GM19372 (cell line): ENCODE results near the gene IGFALS.
"Not testable (repeated sequence)": the region's sequence is repeated elsewhere in the genome, so short reads cannot be mapped to it uniquely, and the experiment has no call there.

Source experiments
- ATAC-seq: cut with Tn5 transposase; IDR thresholded peaks from one replicate; pipeline ENCODE4 v1.9.1; 2021; ENCODE audit warnings: mild to moderate bottlenecking, low read depth, moderate library complexity; ENCODE audit not compliant: unreplicated experiment

Gene IGFALS

GRCh38 chr16:1818204-1818872, 24.8 kb upstream of the IGFALS start:
- ATAC-seq: no peak

- ATAC-seq: no peak
Observed at GRCh38 chr16:1817716-1818115, 24.2 kb upstream of the IGFALS start.

GRCh38 chr16:1817276-1817589, 23.7 kb upstream of the IGFALS start:
- no peak for ATAC-seq

- no peak for ATAC-seq
Observed at GRCh38 chr16:1816396-1817275, 23.1 kb upstream of the IGFALS start.

- ATAC-seq: no peak
Observed at GRCh38 chr16:1815461-1815860, 22.0 kb upstream of the IGFALS start.

- no peak for ATAC-seq
Observed at GRCh38 chr16:1812732-1813163, 19.2 kb upstream of the IGFALS start.

GRCh38 chr16:1810536-1810935, 17.0 kb upstream of the IGFALS start:
- ATAC-seq: no peak

GRCh38 chr16:1810106-1810505, 16.6 kb upstream of the IGFALS start:
- no peak for ATAC-seq

GRCh38 chr16:1809281-1809801, 15.8 kb upstream of the IGFALS start:
- ATAC-seq: no peak

- ATAC-seq: no peak
Observed at GRCh38 chr16:1808691-1809090, 15.2 kb upstream of the IGFALS start.

- no peak for ATAC-seq
Observed at GRCh38 chr16:1807626-1808025, 14.1 kb upstream of the IGFALS start.

GRCh38 chr16:1800701-1801100, 7.2 kb upstream of the IGFALS start:
- no peak for ATAC-seq

GRCh38 chr16:1799263-1799662, 5.8 kb upstream of the IGFALS start:
- not testable (repeated sequence) for ATAC-seq

- no peak for ATAC-seq
Observed at GRCh38 chr16:1794908-1795666, 1.6 kb upstream of the IGFALS start.

- no peak for ATAC-seq
Observed at GRCh38 chr16:1794221-1794871, 841 bp upstream of the IGFALS start.

GRCh38 chr16:1792836-1793577, 498 bp downstream of the IGFALS start:
- no peak for ATAC-seq

- no peak for ATAC-seq
Observed at GRCh38 chr16:1791943-1792812, 1.3 kb downstream of the IGFALS start.

GRCh38 chr16:1791256-1791942, 2.1 kb downstream of the IGFALS start:
- ATAC-seq: no peak
